Subcutaneous adipose tissue (tissue), 4 donors: ENCODE data around the gene ARL16. TPM values are rescaled to one million over a fixed set of nuclear protein-coding genes. Genes with fewer than 3 reads are reported as not detected.

Experiments
- total RNA-seq, 4 donors: library from RNA; depleted of rRNA; stranded (reverse); fragments of >200 nt; gene quantifications; one replicate each; pipeline ENCODE4 v1.1.0, GENCODE V29; 2016
- TF ChIP-seq, protein P1 (sequence below): fragments of 450-650 bp; IDR thresholded peaks from one replicate; pipeline ENCODE4 v1.5.1; 2016; ENCODE audit warnings: low read depth, mild to moderate bottlenecking, control low read depth, antibody characterized with exemption, moderate library complexity

The ARL16 gene
- total RNA-seq, 4 donors from 2014 or later = 13.2 to 40.3 (median 36.4) TPM

- TF ChIP-seq, protein P1, sequence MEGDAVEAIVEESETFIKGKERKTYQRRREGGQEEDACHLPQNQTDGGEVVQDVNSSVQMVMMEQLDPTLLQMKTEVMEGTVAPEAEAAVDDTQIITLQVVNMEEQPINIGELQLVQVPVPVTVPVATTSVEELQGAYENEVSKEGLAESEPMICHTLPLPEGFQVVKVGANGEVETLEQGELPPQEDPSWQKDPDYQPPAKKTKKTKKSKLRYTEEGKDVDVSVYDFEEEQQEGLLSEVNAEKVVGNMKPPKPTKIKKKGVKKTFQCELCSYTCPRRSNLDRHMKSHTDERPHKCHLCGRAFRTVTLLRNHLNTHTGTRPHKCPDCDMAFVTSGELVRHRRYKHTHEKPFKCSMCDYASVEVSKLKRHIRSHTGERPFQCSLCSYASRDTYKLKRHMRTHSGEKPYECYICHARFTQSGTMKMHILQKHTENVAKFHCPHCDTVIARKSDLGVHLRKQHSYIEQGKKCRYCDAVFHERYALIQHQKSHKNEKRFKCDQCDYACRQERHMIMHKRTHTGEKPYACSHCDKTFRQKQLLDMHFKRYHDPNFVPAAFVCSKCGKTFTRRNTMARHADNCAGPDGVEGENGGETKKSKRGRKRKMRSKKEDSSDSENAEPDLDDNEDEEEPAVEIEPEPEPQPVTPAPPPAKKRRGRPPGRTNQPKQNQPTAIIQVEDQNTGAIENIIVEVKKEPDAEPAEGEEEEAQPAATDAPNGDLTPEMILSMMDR = no peak
Measured at GRCh38 chr17:81710514-81711308, 27.1 kb upstream of the ARL16 start.

DNA sequence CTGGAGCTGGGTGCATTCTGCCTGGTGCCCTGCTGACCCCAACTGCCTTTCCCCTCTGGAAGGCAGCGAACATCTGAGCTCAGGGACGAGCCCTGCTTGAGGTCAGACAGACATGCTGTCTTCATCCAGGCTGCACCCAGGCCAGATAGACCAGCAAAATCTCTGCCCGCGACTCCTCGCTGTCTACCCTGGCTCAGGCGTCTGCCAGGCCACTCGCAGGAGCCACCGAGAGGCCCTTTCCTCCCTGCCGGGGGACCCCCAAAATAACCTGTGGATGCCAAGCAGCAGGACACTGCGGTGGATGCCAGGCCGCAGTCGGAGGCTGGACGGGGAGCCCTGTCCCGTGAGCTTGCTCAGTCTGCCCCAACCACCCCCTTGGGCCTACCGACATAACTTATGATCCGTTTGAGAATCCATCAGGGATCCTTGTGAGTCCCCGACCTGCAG is 25.2 kb upstream of the ARL16 start:
- TF ChIP-seq, protein P1 = no peak

DNA sequence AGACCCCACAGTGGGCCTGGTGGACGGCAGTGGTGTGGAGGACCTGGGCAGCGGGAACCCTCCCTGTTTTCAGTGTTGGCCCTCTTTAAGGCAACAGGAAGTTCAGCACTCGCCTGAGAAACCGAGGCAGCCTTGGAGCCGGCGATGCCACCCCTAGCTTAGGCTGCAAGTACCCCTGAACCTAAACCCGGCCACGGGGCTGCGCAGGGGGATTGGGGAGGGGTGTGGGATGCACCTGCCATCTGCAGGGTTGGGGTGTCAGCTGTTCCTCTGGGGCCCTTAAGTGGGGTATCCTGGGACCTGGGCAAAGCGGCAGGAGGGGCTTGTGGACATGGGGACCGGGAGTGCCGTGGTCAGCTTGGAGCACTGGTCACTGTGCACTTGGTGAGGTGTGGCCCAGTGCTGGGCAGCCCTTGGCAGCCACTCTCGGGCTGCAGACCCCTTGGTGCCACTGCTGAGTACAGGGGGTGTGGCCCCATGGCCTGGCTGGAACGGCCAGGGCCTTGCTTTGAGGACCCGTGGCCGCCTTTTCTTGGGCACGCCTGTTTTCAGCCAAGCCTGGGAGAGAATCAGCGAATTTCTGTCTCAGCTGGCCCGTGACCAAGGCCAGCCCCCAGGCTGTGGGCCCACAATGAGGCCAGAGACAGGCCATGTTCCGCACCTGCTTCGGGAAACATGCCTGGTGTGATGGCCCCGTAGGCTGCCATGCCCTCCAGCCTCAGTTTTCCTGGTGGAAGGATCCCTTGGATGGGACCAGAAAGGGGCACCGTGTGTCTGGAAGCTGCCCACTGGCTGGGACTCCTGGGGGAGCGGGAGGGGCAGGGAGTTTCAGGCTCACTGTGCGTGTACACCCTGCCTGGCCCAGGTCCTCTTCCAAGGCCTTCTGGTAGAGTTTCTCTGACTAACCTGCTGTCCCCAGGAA is 24.4 kb upstream of the ARL16 start:
- TF ChIP-seq, protein P1 = no peak

- TF ChIP-seq, protein P1 = no peak
Measured at GRCh38 chr17:81706757-81707624, 23.4 kb upstream of the ARL16 start.

DNA sequence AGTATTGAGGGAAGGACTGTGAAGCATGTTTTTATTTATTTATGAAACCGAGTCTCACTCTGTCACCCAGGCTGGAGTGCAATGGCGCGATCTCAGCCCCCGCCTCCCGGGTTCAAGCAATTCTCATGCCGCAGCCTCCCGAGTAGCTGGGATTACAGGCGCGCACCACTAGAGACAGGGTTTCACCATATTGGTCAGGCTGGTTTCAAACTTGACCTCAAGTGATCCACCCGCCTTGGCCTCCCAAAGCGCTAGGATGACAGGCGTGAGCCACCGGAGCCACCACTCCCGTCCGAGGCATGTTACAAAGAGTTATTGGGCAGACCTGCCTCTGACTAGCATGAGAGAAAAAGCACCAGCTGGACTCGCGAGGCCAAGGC is 22.6 kb upstream of the ARL16 start:
- TF ChIP-seq, protein P1 = no peak

- TF ChIP-seq, protein P1 = no peak
Measured at GRCh38 chr17:81705518-81706231, 22.1 kb upstream of the ARL16 start.
